Measurements from ENCODE around the gene SOST.

- TF ChIP-seq CTCF (IDR thresholded peaks at IDR 0.05; ENCODE audit: low read depth, low read length) = no peak
- no peak for TF ChIP-seq EZH2phosphoT487 (IDR thresholded peaks at IDR 0.05; ENCODE audit: low read depth)
These were observed 40.5 kb upstream of the SOST start for GRCh38 chr17:43799047-43799446.

Measured in OCI-LY3 (cell line).